Fibroblast of the aortic adventitia (primary cell): Measurements from ENCODE around the gene RASEF. TPM values are rescaled to one million over a fixed set of nuclear protein-coding genes. Genes with fewer than 3 reads are reported as not detected.

Experiments used
- DNase-seq: peaks from one replicate; pipeline ENCODE4 v3.0.0-alpha.2; 2010; ENCODE audit warnings: low read depth
- H3K4me3 ChIP-seq: 2 replicates; pipeline ENCODE4 v1.5.1; 2011; ENCODE audit warnings: low read depth, mild to moderate bottlenecking, control low read depth, low read length, moderate library complexity
- CTCF ChIP-seq: IDR thresholded peaks from 2 replicates; pipeline ENCODE4 v1.5.1; 2011; ENCODE audit warnings: mild to moderate bottlenecking, low read length, control low read depth, inconsistent platforms; ENCODE audit not compliant: insufficient read depth
- total RNA-seq: library from RNA; depleted of rRNA; stranded (reverse); fragments of >200 nt; gene quantifications from 2 replicates; pipeline ENCODE4 v1.2.3, GENCODE V29; 2012; ENCODE audit warnings: low replicate concordance

RASEF gene
- total RNA-seq, 1 donor = 0.27 TPM

- DNase-seq = no peak
- no peak overlapping the region for H3K4me3 ChIP-seq
- TF ChIP-seq CTCF = no peak
Measured at GRCh38 chr9:83068414-83068813, 5.5 kb upstream of the RASEF start.

- no peak overlapping the region for H3K4me3 ChIP-seq
- TF ChIP-seq CTCF = no peak
- no peak for DNase-seq
Measured at GRCh38 chr9:83067579-83067978, 4.6 kb upstream of the RASEF start.

- TF ChIP-seq CTCF = no peak
- H3K4me3 ChIP-seq = no peak overlapping the region
- DNase-seq = peak; percentile 86
Measured at GRCh38 chr9:83066771-83067170, 3.8 kb upstream of the RASEF start.

GRCh38 chr9:83065233-83065632 is 2.3 kb upstream of the RASEF start:
- no peak for TF ChIP-seq CTCF
- H3K4me3 ChIP-seq = no peak overlapping the region
- no peak for DNase-seq

GRCh38 chr9:83061990-83062650 is 822 bp downstream of the RASEF start:
- DNase-seq = peak; percentile 31
- TF ChIP-seq CTCF = no peak

GRCh38 chr9:83061036-83061435 is 1.9 kb downstream of the RASEF start:
- TF ChIP-seq CTCF = no peak
- no peak overlapping the region for H3K4me3 ChIP-seq
- no peak for DNase-seq

More at GRCh38 chr9:83061990-83062650, 822 bp downstream of the RASEF start:
- peak overlapping the region; percentile 55 for H3K4me3 ChIP-seq

- TF ChIP-seq CTCF = no peak
- no peak for DNase-seq
- no peak overlapping the region for H3K4me3 ChIP-seq
Measured at GRCh38 chr9:83060556-83060955, 2.4 kb downstream of the RASEF start.
